HG03520 (cell line): ENCODE data around the gene TGFB1I1.
"Not testable (repeated sequence)": the region's sequence is repeated elsewhere in the genome, so short reads cannot be mapped to it uniquely, and the experiment has no call there.

ENCODE experiments used
- ATAC-seq: cut with Tn5 transposase; IDR thresholded peaks from one replicate; pipeline ENCODE4 v1.9.1; 2021; ENCODE audit warnings: mild to moderate bottlenecking, moderate library complexity; ENCODE audit not compliant: unreplicated experiment

Gene TGFB1I1

DNA sequence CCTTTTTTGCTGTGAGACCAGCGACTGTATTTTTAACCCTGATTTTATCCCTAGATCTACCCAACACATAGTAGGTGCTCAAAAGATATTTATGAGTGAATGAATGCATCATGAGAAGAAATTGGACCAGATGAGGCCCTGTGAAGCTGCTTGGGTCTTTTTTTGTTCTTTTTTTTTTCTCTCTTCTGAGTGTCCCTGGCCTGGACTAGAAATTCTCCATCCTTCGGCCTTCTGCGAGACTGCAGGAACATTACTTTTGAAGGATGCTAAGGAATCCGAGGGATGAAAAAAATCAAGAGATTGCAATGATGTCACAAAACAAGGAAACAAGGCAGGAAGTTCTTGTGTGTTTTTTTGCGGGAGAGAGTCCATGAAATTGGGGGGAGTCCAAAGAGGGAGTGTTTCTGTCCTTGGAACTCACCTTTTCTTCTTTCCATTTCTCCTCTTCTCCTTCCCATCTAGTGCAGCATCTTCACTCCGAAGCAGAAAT is 36.8 kb downstream of the TGFB1I1 start:
- no peak for ATAC-seq

DNA sequence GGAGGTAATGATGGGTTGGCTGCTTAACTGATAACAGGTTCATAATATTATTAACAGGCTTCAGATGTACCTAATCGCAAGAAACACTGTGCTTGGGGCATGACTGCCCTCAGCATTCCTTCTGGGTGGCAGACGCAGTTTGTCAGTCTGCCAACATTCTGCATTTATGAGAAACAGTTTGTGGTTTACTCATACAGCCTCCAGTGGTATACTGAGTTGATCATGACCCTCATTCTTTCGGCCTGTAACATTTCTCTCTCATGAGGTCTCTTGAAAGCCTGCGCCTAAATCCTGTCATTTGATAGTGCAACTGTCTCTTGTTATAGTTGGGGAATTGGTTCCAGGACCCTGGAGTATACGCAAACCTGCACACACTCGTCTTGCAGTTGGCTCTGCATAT is 41.2 kb downstream of the TGFB1I1 start:
- no peak for ATAC-seq

DNA sequence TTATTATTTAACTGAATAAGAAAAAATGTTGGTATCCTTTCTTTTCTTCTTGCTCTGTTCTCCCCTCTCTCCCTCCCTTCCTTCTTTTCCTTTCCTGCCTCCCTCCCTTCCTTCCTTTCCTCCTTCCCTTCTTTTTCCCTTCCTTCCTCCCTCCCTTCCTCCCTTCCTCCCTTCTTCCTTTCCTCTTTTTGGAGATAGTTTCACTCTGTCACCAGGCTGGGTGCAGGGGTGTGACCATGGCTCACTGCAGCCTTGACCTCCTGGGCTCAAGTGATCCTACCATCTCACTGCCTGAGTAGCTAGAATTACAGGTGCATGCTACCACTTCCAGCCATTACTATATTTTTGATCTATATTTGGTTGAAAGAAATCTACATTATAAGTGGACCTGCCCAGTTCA is 41.9 kb downstream of the TGFB1I1 start:
- ATAC-seq: no peak

DNA sequence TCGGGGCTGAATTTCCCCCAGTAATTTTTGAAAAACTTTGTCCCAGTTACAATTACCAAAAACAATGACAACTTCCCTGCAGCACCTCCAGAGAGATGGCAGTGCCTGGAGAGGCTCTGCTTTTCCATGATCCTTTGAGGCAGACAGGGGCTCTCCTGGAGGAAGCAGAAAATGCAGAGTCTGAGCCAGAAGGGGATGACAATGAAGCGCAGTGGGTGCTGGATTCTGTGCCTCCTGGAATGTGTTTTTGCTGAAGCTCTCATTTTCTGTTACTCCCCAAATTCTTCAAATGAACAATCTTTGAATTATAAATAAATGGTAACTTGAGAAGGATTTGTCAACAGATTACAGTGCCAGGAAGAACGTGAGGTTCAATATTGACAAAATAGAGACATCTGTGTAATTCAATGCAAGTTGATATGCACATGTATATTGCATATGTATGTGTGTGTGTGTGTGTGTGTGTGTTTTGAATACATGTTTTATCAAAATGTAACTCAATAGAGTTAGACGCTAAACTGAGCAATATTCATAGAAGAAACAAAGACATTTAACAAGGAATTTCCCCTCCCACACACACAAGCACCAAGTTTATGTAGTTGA is 45.9 kb downstream of the TGFB1I1 start:
- ATAC-seq: no peak

DNA sequence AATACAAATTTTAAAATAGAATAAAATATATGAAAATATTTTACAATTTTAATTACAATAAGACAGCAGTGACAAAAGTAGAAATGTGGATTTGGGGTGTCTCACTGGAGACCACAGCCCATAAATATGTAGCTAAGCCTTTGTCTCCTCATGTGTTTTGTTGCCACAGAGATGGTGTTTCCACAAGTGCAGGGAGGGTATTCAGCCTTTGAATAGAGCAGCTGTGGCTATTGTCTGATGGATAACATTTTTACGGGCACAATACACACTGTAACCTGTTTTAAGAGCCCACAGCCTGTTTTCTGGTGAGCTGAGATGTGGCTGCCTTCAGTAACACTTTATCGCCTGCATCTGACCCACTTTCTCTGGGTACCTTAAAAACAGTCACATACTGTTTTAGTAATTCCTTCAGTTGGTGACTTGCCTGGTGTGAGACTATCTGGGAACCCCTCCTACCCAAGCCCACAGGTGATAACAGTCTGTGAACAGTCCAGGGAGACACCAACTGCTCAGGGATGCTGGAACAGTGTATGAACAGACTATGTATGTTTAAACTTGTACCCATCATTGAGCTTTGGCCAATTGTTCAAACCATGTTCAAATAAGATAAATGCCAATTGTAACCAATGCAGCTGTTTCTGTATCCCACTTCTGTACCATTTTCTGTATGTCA is 47.9 kb downstream of the TGFB1I1 start:
- ATAC-seq: no peak

DNA sequence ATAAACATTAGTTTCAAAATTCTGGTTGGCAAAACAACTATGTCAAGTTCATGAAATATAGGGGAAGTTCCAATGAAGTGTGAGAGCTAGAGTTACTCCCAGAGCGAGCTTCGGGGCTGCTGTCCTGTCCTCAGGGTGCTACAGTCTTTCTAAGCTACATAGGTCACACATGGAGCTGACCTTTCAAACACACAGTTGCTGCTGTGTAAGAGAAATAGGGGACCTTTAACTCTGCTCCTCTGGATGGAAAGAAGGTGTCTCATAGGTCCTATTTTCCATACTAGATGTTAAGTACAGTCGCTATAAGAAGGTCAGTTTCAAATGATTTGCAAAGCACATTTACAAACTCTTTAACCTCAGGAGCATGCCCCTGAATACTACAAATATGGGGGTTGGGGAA is 49.4 kb downstream of the TGFB1I1 start:
- no peak for ATAC-seq

DNA sequence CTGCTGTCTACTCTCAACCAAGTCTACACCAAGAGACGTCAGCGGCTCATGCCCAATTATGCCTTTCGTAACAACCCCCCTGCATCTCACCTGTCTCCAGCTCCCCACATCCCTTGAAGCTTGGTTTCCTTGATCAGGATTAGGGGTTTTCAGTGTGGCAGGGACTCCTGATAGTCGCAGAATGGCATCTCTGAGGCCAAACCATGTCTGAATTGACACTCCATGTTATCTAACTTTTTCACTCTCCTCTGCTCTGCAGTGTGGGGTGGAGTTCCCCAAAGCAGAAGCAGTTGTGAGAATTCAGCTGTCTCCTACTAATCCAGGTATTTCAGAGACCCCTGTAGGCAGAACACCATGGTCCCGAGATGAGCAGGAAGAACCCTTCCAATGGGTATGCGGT is 50.1 kb downstream of the TGFB1I1 start:
- no peak for ATAC-seq

DNA sequence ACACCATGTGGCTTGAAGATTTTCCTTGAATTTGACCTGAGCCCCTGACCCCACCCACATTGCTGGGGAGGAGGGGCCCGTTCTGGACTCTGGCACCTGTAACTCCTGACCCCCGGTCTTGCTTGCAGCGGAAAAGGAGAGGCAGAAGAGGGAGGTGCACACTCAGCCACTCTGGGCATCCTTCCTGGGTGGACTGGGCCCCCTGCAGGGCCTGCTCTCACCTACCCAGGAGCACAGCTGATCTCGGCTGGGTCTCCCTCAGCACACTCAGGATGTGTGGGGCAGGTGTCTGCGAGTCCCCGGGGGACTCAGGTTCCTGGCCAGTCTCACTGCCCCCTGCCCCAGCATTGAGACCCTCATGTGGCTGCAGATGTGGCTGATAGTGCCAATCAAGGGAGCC is 51.8 kb downstream of the TGFB1I1 start:
- not testable (repeated sequence) for ATAC-seq

DNA sequence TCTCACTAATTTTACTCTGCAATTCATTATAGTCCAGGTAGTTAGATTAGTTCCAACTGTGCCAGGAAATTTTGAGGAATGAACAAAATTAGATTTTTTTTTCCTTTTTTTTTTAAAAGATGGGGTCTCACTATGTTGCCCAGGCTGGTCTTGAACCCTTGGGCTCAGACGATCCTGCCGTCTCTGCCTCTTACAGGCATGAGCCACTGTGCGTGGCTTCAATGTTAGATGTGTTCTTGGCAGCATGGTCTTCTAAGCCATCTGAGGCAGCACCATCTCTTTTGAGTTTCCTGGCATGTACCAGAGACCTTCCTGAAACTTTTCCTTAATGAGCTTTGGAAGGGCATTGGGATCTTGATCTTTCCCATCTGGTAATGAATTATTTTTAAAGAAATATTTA is 53.2 kb downstream of the TGFB1I1 start:
- ATAC-seq: no peak
